Muscle of back (tissue), 11 donors: Measurements from ENCODE around the gene BAIAP3. TPM values are rescaled to one million over a fixed set of nuclear protein-coding genes. Genes with fewer than 3 reads are reported as not detected.

Source experiments
- DNase-seq, 3 donors: peaks; one replicate each; pipeline versions ENCODE4 v3.0.0 to v3.0.0-alpha.2; 2013
- polyA plus RNA-seq, 10 donors: library from polyadenylated mRNA; unstranded; fragments of 120-200 nt; gene quantifications; one replicate each; pipeline ENCODE4 v1.2.1, GENCODE V29; 2013; ENCODE audit not compliant: insufficient read length in 10 of 10

The BAIAP3 gene
- polyA plus RNA-seq, 10 donors = 0.40 to 1.2 (median 0.81) TPM

GRCh38 chr16:1331712-1332617, 1.5 kb upstream of the BAIAP3 start:
- DNase-seq = peak in 2 of 3 donors; percentile 32 to 66

- no peak for DNase-seq
Observed at GRCh38 chr16:1332618-1333148, 762 bp upstream of the BAIAP3 start.

- DNase-seq = no peak
Observed at GRCh38 chr16:1333854-1334700, 632 bp downstream of the BAIAP3 start.

- no peak for DNase-seq
Observed at GRCh38 chr16:1334739-1335138, 1.3 kb downstream of the BAIAP3 start.

GRCh38 chr16:1335211-1335971, 1.9 kb downstream of the BAIAP3 start:
- no peak for DNase-seq

- no peak for DNase-seq
Observed at GRCh38 chr16:1335996-1336395, 2.6 kb downstream of the BAIAP3 start.

GRCh38 chr16:1336619-1337018, 3.2 kb downstream of the BAIAP3 start:
- DNase-seq = no peak

- DNase-seq = no peak
Observed at GRCh38 chr16:1337486-1337885, 4.0 kb downstream of the BAIAP3 start.

GRCh38 chr16:1338119-1338730, 4.8 kb downstream of the BAIAP3 start:
- DNase-seq = no peak

GRCh38 chr16:1338855-1339675, 5.6 kb downstream of the BAIAP3 start:
- no peak for DNase-seq

GRCh38 chr16:1340730-1341494, 7.5 kb downstream of the BAIAP3 start:
- DNase-seq = no peak

GRCh38 chr16:1341495-1342420, 8.3 kb downstream of the BAIAP3 start:
- DNase-seq = no peak

GRCh38 chr16:1342526-1343427, 9.3 kb downstream of the BAIAP3 start:
- DNase-seq = peak; percentile 47 to 78 (median 67)

GRCh38 chr16:1343428-1344242, 10.2 kb downstream of the BAIAP3 start:
- no peak for DNase-seq

- no peak for DNase-seq
Observed at GRCh38 chr16:1344499-1344898, 11.1 kb downstream of the BAIAP3 start.

GRCh38 chr16:1345087-1345486, 11.6 kb downstream of the BAIAP3 start:
- no peak for DNase-seq
